ENCODE data around the gene PLCB2.

DNA sequence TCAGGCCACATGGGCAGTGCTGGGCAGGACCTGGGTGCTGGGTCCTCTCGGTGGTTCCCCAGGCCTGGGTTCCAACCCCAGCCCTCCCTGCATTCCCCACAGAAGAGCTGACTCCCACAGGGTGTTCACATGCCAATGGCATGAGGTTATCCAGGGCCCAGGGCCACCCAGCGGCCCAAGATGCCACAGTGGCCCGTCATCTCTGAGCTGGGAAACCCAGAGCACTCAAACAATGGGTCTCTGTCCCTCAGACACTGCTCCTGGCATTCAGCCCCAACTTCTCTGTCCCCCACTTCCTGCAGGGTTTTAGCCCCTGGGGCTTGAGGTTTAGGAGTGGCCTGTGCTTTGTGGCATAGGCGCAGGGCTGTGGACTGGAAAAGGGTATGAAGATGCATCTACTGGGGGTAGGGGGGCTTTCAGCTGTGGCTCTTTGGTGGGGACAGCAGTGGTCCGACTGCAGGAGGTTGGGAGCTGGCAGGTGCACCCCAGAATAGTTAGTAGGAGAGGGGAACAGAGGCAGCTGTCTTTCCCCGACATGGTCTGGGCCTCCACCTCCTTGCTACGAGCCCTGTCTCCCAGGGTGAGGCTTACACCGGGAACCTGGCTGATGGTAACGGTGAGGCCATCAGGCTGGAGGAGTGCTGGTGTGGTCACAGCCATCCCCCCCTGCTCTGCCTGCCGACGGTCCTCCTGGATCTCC, 31.3 kb upstream of the PLCB2 start:
- TF ChIP-seq GATA2 (IDR thresholded peaks at IDR 0.05; ENCODE audit: low read depth, low read length) (no peak), GATA3 (IDR thresholded peaks at IDR 0.05; ENCODE audit: low read depth, low read length) (no peak)

Data from SH-SY5Y (cell line).